Ectodermal cell (in vitro differentiated cells): ENCODE data around the gene SIGLEC11.
"Not testable (repeated sequence)": the region's sequence is repeated elsewhere in the genome, so short reads cannot be mapped to it uniquely, and the experiment has no call there.

Experiments used
- H3K27ac ChIP-seq: 2 replicates; pipeline ENCODE4 v1.7.0; 2013; ENCODE audit warnings: mild to moderate bottlenecking, low read depth, low read length; ENCODE audit not compliant: insufficient read depth, poor library complexity, severe bottlenecking
- H3K27me3 ChIP-seq: 2 replicates; pipeline ENCODE4 v1.7.0; 2013; ENCODE audit warnings: mild to moderate bottlenecking, low read length; ENCODE audit not compliant: insufficient read depth, control insufficient read depth, poor library complexity, severe bottlenecking
- H3K36me3 ChIP-seq: one replicate; pipeline ENCODE4 v1.7.0; 2013; ENCODE audit warnings: low read length; ENCODE audit not compliant: control insufficient read depth, insufficient read depth
- H3K4me1 ChIP-seq: one replicate; pipeline ENCODE4 v1.7.0; 2013; ENCODE audit warnings: low read length; ENCODE audit not compliant: control insufficient read depth, insufficient read depth
- H3K4me3 ChIP-seq: 2 replicates; pipeline ENCODE4 v1.7.0; 2013; ENCODE audit warnings: low read depth, low read length, control low read depth; ENCODE audit not compliant: insufficient read depth
- H3K9me3 ChIP-seq: 2 replicates; pipeline ENCODE4 v1.7.0; 2013; ENCODE audit warnings: mild to moderate bottlenecking, low read length, moderate library complexity; ENCODE audit not compliant: control insufficient read depth
- WGBS, 2 experiments: methylation state at CpG; one replicate each; pipeline ENCODE4 v1.1.7; 2013; ENCODE audit warnings: missing lambda C conversion rate in 2 of 2; 5-methylcytosine and 5-hydroxymethylcytosine counted together

The SIGLEC11 gene

DNA sequence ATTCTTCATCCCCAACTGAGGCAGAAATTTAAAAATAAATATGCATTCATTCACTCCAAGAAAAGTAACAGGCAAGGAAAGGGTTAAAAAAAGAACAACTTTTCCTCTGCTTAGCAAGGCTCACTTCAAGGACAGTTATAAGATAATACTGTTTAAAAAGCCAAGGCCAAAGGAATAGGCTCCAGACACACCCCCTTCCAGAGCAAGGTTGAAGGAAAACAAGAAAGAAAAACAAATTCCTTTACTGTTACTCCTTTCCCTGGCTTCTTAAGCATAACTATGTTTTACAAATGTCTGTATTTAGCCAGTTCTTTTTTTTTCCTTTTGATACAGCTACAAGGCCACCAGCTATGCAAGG is 8.5 kb downstream of the SIGLEC11 start:
- no peaks in the 10 kb centered on the region for H3K9me3 ChIP-seq
- H3K4me3 ChIP-seq: no peak overlapping the region
- no peak overlapping the region for H3K27ac ChIP-seq
- H3K36me3 ChIP-seq: no peaks in the 10 kb centered on the region
- H3K4me1 ChIP-seq: no peaks in the 10 kb centered on the region
- H3K27me3 ChIP-seq: no peaks in the 10 kb centered on the region

DNA sequence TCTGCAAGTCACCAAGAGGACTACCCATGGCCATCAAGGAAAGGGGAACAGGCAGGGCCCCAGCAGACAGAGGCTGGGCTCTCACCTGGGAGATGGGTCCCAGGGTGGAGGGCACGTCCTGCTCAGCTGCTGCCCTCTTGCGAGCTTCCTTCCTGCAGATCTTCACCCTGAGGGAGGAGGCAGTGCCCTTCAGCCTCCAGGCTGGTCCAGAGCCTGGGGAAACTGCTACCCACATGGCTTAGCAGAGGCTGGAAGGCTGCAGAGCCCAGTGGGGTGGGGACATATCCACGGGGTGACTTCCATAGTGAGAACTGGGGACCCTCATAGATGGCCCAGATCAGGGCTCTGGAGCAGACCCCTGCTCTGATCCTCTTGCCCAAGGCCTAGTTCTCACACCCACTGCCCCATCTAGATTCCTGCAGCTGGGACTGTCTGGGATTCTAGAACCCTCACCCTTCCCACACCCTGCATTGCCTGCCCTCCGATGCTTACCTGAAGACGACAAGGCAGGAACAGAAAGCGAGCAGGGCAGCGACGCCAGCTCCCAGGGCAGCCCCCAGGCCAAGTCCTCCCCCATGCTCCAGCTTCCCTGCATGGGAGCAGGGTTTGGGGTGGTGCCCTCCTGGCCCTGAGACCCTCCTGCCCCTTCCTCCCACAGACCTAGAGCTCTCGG is 9.0 kb downstream of the SIGLEC11 start:
- Histone ChIP-seq H3K9me3 (no peaks in the 10 kb centered on the region), H3K4me1 (no peaks in the 10 kb centered on the region), H3K27me3 (no peaks in the 10 kb centered on the region), H3K27ac (no peak overlapping the region), H3K4me3 (no peak overlapping the region), H3K36me3 (no peaks in the 10 kb centered on the region)
- WGBS, 2 experiments: 90 to 92% methylated on average over 9 of the region's 9 CpGs

DNA sequence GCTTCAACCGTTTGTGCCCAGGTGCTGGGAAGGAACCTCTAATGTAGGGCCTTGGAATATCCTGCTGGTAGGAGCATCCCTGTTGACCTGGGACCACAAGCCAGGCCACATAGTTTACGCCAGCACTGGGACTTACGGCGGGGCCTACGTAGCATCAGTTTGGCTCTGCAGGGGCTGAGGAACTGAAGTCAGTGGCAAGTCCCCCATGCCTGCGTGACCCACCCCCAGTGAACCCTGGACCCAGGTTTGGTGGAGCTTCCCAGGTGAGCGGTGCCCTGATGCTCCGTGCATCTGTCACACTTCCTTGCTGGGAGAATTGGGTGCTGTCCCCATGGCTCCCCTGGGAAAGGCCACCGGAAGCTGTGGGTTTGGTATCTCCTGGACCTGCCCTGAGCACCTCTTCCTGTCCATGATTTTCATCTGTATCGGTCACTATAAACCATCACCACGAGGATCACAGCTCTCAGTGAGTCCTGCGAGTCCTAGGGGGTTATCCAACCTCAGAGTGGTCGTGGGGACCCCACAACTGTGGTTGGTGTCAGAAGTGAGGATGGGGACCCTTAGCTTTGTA is 9.9 kb downstream of the SIGLEC11 start:
- Histone ChIP-seq H3K4me3 (no peak overlapping the region), H3K4me1 (no peaks in the 10 kb centered on the region), H3K9me3 (no peaks in the 10 kb centered on the region), H3K27ac (no peak overlapping the region), H3K27me3 (no peaks in the 10 kb centered on the region), H3K36me3 (no peaks in the 10 kb centered on the region)
- WGBS, 2 experiments: 91% methylated on average over 13 of the region's 13 CpGs

DNA sequence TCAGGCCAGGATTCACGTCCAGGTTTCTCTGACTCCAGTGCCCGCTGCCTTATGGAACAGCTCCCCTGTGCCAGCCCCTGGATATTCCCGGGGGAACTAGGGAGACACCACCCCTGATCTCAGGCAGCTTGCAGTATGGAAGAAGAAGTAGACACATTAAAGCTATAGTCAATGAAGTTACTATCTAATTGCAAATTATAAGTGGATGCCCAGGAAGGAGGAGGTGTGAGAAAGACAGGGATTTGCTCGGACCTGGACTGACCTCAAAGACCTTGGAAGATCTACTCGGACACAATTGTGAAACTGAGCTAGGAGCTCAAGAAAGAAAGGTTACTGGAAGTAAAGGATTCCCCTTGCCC is 10.4 kb downstream of the SIGLEC11 start:
- H3K4me3 ChIP-seq: no peak overlapping the region
- H3K9me3 ChIP-seq: no peaks in the 10 kb centered on the region
- WGBS, 2 experiments: 90 to 95% methylated on average over 5 of the region's 5 CpGs
- no peak overlapping the region for H3K27ac ChIP-seq
- no peaks in the 10 kb centered on the region for H3K4me1 ChIP-seq
- H3K27me3 ChIP-seq: no peaks in the 10 kb centered on the region
- no peaks in the 10 kb centered on the region for H3K36me3 ChIP-seq

DNA sequence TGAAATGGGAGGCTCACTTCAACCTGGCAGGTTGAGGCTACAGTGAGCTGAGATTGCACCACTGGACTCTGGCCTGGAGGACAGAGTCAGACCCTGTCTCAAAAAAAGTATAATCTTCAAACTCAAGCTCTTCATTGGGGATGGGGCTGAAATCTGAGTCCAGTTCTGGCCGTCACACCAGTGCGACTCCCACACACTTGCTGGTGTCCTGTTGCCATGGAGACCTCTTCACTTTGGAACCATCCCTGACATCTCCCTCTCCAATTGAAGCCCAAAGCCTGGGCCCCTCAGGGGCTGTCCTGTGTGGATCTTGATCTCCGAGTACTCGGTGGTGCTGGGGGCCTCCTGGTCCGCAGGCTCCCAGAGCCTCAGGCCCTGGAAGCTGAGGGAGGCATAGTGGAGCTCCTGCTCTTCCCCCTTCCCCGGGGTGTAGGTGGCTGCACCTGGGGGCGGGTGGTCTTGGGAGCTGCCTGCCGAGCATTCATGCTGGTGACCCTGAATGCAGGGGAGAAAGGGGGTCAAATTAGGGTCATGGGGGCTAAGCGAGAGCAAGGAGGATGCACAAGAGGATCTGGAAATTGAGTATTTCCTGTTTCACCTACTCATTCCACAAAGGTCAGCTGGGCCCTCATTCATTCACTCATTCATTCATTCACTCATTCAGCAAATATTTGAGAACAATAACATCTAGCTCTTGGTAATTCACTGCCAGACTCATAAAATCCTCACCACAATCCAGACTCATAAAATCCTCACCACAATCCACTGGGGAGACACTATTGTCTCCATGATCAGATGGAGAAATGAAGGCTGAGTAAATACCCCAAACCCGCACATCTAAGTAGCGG is 11.0 kb downstream of the SIGLEC11 start:
- 83% methylated on average over 11 of the region's 11 CpGs for whole genome bisulfite sequencing, 2 experiments

DNA sequence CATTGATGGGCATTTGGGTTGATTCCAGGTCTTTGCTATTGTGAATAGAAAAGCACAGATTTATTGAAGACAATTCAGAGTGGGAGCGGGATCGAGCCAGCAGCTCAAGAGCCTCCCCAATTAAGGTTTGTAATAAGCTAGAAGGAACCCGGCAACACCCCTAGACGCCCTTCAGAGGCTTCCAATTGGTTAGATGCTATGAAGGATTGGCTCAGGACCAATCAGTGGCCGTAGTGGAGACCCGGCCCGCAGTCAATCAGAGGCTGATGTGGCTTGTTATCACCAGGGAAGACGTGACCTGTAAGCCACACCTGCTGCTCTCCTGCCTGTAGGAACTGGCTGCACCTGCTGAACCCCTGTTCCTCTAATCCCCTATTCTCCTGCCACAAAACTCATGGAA is 14.6 kb downstream of the SIGLEC11 start:
- peaks cover 4% of the 10 kb centered on the region for H3K27me3 ChIP-seq
- no peak overlapping the region for H3K4me3 ChIP-seq
- no peaks in the 10 kb centered on the region for H3K36me3 ChIP-seq
- no peaks in the 10 kb centered on the region for H3K9me3 ChIP-seq
- no peak overlapping the region for H3K27ac ChIP-seq
- no peaks in the 10 kb centered on the region for H3K4me1 ChIP-seq
- 89% methylated on average over 8 of the region's 8 CpGs for WGBS, 2 experiments

More for the DNA sequence above, 11.0 kb downstream of the SIGLEC11 start:
- no peaks in the 10 kb centered on the region for H3K9me3 ChIP-seq
- H3K36me3 ChIP-seq: no peaks in the 10 kb centered on the region
- H3K27ac ChIP-seq: no peak overlapping the region
- H3K4me3 ChIP-seq: no peak overlapping the region
- no peaks in the 10 kb centered on the region for H3K27me3 ChIP-seq
- no peaks in the 10 kb centered on the region for H3K4me1 ChIP-seq

DNA sequence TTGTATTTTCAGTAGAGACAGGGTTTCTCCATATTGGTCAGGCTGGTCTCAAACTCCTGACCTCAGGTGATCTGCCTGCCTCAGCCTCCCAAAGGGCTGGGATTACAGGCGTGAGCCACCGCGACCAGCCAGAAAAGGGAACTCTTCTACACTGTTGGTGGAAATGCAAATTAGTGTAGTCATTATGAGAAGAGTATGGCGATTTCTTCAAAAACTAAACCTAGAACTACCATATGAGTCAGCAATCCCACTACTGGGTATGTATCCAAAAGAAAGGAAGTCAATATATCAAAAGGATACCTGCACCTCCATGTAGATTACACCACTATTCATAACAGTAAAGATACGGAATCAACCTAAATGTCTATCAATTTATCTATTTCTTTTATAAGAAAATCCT is 16.4 kb downstream of the SIGLEC11 start:
- H3K4me1 ChIP-seq, H3K36me3 ChIP-seq, H3K4me3 ChIP-seq, H3K9me3 ChIP-seq, H3K27ac ChIP-seq, H3K27me3 ChIP-seq: not testable (repeated sequence)
- 86 to 87% methylated on average over 4 to 5 of the region's 5 CpGs for WGBS, 2 experiments

DNA sequence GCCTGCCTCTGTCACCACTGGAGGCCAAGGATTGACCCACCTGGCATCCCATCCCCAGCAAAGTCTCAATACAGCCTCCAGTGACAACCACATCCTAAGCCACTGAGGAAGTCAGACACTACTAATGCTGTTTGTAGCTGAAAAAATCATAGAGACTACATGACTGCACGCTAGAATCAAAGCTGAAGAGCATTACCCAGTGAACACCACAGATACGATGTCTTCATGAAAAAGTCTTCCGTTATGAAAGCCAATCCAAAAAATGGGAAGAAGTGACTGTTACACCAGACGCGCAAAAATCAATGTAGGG is 20.5 kb downstream of the SIGLEC11 start:
- H3K36me3 ChIP-seq: no peaks in the 10 kb centered on the region
- peaks cover 6% of the 10 kb centered on the region for H3K4me1 ChIP-seq
- H3K27ac ChIP-seq: no peak overlapping the region
- no peak overlapping the region for H3K4me3 ChIP-seq
- no peaks in the 10 kb centered on the region for H3K9me3 ChIP-seq
- peaks cover 4% of the 10 kb centered on the region for H3K27me3 ChIP-seq
- 95% methylated on average over 5 of the region's 5 CpGs for WGBS, 2 experiments

DNA sequence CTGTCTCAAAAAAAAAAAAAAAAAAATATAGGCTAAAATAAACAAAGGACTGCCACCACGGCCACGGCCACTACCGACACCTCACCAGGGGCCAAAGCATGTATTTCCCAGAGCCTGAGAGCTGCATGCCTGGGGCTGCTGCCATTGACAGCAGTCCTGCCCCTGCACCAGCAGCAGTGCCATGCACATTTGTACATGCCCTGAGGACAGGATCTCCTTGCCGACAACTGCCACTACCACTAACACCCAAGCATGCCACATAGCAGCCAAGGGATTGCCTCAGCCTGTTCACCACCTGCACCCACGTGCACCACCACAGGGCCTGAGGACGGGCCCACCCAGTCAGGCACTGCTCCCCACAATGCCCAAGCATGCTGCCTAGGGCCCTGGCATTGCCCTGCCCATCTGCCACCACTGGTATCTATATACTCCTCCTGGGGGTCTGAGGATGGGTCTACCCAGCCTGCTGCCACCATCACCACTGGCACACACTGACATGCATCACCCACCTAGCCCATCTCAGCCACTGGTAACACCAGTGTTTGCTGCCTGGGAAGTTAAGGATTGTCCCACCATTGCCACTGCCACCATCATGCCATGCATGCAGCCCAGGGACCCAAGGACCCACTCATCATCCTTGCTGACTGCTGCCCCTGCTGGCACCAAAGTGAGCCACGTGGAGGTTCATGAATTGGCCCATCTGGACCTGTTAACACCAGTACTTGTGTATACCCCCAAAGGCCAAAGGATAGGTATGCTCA is 21.1 kb downstream of the SIGLEC11 start:
- no peak overlapping the region for H3K27ac ChIP-seq
- H3K4me1 ChIP-seq: peaks cover 6% of the 10 kb centered on the region
- no peak overlapping the region for H3K4me3 ChIP-seq
- peaks cover 4% of the 10 kb centered on the region for H3K27me3 ChIP-seq
- no peaks in the 10 kb centered on the region for H3K36me3 ChIP-seq
- H3K9me3 ChIP-seq: no peaks in the 10 kb centered on the region
- WGBS, 2 experiments: 82 to 83% methylated on average over 7 of the region's 7 CpGs

DNA sequence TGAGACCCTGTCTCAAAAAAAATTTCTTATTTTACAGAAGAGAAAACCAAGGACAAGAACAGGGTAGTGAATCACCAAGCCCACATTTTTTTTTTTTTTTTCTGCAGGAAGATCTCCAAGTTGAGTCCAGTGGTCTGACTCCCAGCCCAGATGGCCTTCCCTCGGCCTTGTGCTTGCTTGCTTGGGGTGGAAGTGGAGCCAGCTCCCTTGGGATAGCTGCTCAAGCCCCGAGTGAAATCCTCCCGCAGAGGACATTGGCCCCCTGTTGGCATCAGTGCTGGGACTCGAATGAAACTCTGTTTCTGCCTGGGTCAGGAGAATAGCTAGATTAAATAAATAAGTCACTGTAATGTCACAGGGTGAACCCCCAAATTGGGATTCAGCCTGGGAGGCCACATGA is 22.3 kb downstream of the SIGLEC11 start:
- H3K9me3 ChIP-seq: no peaks in the 10 kb centered on the region
- no peak overlapping the region for H3K4me3 ChIP-seq
- 85 to 91% methylated on average over 4 of the region's 4 CpGs for WGBS, 2 experiments
- H3K36me3 ChIP-seq: no peaks in the 10 kb centered on the region
- peaks cover 6% of the 10 kb centered on the region for H3K4me1 ChIP-seq
- H3K27me3 ChIP-seq: peaks cover 4% of the 10 kb centered on the region
- H3K27ac ChIP-seq: no peak overlapping the region
